ENCODE data around the gene DUS2.

The DUS2 gene

DNA sequence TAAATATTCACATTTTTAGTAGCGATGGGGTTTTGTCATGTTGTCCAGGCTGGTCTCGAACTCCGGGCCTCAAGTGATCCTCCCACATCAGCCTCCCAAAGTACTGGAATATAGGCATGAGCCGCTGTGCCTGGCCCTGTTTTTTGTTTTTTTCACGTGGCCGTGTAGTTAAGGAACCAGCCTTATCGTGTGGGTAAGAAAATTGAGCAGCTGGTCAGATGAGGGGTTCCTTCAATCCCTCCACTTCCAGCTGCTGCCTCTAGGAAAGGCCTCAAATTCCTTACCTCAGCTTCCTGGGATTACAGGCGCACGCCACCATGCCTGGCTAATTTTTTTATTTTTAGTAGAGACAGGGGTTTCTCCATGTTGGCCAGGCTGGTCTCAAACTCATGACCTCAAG is 17.9 kb upstream of the DUS2 start:
- TF ChIP-seq, protein P1, sequence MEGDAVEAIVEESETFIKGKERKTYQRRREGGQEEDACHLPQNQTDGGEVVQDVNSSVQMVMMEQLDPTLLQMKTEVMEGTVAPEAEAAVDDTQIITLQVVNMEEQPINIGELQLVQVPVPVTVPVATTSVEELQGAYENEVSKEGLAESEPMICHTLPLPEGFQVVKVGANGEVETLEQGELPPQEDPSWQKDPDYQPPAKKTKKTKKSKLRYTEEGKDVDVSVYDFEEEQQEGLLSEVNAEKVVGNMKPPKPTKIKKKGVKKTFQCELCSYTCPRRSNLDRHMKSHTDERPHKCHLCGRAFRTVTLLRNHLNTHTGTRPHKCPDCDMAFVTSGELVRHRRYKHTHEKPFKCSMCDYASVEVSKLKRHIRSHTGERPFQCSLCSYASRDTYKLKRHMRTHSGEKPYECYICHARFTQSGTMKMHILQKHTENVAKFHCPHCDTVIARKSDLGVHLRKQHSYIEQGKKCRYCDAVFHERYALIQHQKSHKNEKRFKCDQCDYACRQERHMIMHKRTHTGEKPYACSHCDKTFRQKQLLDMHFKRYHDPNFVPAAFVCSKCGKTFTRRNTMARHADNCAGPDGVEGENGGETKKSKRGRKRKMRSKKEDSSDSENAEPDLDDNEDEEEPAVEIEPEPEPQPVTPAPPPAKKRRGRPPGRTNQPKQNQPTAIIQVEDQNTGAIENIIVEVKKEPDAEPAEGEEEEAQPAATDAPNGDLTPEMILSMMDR (IDR thresholded peaks at IDR 0.05): no peak

DNA sequence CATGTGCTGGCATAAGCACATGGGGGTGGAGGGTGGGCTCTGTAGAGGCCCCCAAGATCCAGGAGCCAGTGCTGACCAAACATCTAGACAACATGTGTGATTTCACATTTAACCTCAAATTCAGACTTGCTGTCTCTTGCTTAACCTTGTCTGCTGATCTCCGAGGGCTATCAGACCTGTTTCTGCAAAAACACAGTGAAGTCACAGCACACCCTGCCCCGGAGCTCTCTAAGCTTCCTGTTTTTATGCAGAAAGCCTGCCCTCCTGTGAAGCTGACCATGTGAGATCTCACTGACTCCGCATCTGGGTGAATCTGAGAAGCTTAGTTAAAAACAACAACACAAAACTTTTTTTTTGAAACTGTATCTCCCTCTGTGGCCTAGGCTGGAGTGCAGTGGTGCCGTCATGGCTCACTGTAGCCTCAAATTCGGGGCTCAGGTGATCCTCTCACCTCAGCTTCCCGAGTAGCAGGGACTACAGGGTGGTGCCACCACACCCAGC is 17.2 kb upstream of the DUS2 start:
- TF ChIP-seq, protein P1 (IDR thresholded peaks at IDR 0.05): no peak

DNA sequence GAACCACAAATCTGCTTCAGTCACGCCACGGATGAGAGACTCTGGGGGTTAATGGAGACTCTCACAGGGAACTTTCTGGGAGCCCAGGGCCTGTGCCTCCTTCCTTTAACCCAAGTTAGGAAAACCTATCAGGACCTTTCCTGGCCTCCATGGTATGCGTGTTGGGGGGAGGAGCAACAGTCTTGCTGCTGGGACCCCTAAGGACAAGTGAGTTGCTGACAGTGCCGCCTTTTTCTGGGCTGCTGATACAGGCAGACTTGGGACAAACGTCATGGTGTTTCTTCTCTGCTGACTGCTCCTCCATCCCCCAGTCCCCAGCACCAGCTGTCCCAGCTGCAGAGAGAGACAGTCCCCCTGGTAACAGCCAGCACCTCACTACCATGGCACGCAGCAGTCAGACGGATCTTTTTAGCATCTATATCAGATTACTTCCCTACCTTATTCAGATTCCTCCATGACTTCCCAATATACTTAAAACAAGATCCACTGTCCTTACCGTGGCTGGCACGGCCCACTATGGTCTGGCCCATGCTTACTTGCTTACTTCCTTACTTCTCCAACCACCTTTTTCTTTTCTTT is 13.8 kb upstream of the DUS2 start:
- TF ChIP-seq, protein P1 (IDR thresholded peaks at IDR 0.05): no peak

DNA sequence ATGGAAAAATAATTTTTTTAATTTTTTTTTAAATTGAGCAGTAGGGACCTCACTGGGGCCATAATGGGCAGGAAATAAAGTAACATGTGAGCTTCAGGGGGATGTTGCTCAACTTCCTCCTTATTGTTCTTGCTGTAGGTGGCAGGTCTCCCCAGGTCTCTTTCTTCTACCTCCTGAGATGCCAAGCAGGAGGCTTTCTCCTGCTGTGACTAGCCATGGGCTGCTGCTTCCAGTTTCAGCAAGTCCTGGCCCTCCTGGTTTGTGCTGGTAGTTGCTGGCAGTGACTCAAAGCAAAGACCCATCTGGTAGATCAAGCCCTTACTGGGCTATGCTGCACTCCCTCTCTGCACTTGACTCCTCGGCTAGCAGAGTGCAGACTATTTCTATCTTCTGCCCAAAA is 9.6 kb upstream of the DUS2 start:
- TF ChIP-seq, protein P1 (IDR thresholded peaks at IDR 0.05): no peak

DNA sequence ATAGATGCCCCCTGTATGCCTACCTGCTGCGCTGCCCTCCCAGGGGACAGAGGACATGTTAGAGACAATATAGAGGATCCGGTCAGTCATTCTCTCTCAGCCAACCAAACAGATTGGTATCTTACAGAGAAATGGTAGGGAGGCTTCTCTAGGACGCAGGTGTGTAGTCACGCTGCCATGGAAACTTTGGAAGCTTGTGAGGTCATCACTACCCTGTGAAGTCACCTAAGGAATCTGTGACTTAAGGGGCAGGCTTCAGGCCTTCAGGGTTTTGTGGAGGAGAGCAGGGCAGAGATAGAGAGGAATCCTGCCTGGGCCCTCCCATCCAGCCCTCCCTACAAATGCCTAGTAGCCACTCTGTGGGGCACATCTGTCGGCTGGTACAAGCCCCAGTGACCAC is 7.4 kb upstream of the DUS2 start, which contains the start of gene DPEP2NB:
TSS of gene DPEP2NB (minus strand) at position 231 of the 400 bp plus-strand sequence. CDS start at position 90, 141 bp downstream.
- TF ChIP-seq, protein P1 (IDR thresholded peaks at IDR 0.05): no peak

DNA sequence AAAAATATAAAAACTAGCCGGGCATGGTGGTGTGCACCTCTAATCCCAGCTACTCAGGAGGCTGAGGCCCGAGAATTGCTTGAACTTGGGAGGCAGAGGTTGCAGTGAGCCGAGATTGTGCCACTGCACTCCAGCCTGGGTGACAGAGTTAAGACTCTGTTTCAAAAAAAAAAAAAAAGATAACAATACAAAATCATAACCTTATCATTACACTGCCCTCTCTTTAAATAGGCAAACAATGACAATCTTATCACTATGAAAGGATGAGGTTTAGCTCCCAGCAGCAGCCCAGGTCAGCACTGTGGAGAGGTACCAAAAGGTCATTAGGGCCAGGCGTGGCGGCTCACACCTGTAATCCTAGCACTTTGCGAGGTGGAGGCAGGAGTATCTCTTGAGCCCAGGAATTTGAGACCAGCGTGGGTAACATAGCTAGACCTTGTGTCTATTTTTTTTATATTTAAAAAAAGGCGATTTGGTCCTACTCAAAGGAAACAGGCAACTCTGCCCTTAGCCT is 3.9 kb upstream of the DUS2 start:
- TF ChIP-seq, protein P1 (IDR thresholded peaks at IDR 0.05): no peak

DNA sequence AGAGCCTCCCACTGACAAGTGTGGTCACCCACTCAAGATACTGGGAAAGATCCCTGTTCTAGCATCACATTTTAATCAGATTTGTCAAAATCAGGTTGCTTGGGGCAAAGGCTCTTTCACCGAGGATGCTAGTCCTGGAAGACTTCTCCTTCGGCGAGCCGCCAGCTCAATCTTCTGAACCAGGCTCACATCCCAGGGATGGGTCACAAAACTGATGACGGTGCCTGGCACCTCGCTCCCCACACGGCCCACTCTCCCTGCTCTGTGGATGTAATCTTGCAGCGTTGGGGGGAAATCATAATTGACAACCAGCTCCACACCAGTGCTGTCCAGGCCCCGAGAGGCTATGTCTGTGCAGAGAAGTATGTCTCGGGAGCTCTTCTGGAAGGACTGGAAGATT is 1.6 kb upstream of the DUS2 start:
- TF ChIP-seq, protein P1 (IDR thresholded peaks at IDR 0.05): no peak

Data from LNCAP (cell line).